GM21526 (cell line): ENCODE measurements around the gene NXPH4.

Experiments used
- ATAC-seq: cut with Tn5 transposase; IDR thresholded peaks from one replicate; pipeline ENCODE4 v1.9.1; 2021; ENCODE audit warnings: moderate library complexity; ENCODE audit not compliant: unreplicated experiment, low FRiP score

Gene NXPH4

GRCh38 chr12:57262126-57262822 is 45.7 kb downstream of the NXPH4 start:
- no peak for ATAC-seq

GRCh38 chr12:57263096-57263495 is 46.5 kb downstream of the NXPH4 start:
- no peak for ATAC-seq

- ATAC-seq: no peak
Observed at GRCh38 chr12:57266681-57267080, 50.1 kb downstream of the NXPH4 start.

- ATAC-seq: no peak
Observed at GRCh38 chr12:57268264-57268663, 51.7 kb downstream of the NXPH4 start.

- ATAC-seq: no peak
Observed at GRCh38 chr12:57270966-57271470, 54.4 kb downstream of the NXPH4 start.

GRCh38 chr12:57272337-57273151 is 56.0 kb downstream of the NXPH4 start:
- ATAC-seq: no peak

- ATAC-seq: no peak
Observed at GRCh38 chr12:57273516-57273915, 56.9 kb downstream of the NXPH4 start.
